Urothelium cell line (cell line): ENCODE data around the gene RUSF1.
"Not testable (repeated sequence)": the region's sequence is repeated elsewhere in the genome, so short reads cannot be mapped to it uniquely, and the experiment has no call there.

Experiments
- DNase-seq: peaks from one replicate; pipeline ENCODE4 v3.0.0; 2011; ENCODE audit warnings: low spot score, mixed read lengths
- FAIRE-seq: peaks from 2 replicates; lab custom pipeline; 2011; peaks lifted over from hg19 to GRCh38; lab: Jason Lieb, UNC

RUSF1 gene

DNA sequence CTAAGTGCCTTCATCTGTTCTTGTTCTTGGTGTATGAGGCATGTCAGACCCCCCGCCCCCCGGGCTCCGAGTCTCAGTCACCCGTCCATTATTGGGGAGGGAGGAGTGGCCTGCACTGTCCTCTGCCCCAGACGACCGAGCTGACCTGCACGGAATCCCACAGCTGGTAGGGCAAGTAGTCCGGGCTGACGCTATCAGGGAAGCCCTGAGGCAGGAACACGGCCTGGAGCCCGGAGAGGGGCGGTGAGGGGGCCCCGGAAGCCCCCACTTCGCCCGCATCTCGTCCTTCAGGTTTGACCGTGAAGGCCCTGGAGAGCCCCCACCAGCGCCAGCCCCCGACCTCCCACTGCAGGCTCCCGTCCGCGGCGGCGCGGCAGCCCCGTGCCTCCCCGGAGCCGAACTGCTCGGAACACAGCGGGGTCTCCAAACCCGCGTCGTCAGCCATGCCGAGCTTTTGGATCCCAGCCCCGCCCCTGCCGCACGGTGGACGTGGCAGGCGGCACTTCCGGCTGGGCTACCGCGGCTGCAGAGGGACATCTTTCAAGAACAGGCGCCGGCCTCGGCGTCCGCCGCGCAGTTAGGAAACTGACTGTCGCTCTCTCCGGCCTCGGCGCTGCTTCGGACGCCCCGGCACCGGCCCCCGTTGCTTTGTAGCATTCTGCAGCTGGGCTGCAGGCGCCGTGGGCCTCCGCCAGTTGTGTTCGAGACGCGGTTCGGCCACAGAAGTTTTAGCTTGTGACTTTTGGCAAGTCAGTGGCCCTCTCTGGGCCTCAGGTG, at the start of gene RUSF1:
TSS of gene RUSF1 (minus strand) at position 463 of the 777 bp plus-strand sequence. CDS start at position 445, 18 bp downstream.
- FAIRE-seq: peak; percentile 63
- peak; percentile 85 for DNase-seq

GRCh38 chr16:31542763-31543162, 34.6 kb upstream of the RUSF1 start:
- FAIRE-seq (no peak), DNase-seq (no peak)

DNA sequence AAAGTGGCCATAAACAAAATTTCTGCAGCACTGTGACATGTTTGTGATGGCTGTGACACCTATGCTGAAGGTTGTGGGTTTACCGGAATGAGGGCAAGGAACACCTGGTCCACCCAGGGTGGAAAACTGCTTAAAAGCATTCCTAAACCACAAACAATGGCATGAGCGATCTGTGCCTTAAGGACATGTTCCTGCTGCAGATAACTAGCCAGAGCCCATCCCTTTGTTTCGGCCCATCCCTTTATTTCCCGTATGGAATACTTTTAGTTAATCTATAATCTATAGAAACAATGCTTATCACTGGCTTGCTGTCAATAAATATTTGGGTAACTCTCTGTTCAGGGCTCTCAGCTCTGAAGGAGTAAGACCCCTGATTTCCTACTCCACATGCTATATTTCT, 31.6 kb upstream of the RUSF1 start:
- FAIRE-seq, DNase-seq: not testable (repeated sequence)

DNA sequence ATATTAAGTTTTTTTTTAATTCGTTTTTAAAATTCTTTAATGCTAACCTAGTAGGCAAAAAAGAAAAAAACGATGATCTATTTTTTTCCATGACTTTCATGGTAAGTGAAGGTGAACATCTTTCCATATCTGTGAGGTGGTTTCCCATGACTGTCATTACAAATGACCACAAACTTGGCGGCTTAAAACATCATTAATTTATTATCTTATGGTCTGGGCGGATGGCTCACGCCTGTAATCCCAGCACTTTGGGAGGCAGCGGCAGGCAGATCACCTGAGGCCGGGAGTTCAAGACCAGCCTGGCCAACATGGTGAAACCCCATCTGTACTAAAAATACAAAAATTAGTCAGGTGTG, 30.0 kb upstream of the RUSF1 start:
- DNase-seq, FAIRE-seq: not testable (repeated sequence)

GRCh38 chr16:31537362-31538242, 29.4 kb upstream of the RUSF1 start:
- DNase-seq (no peak), FAIRE-seq (no peak)

GRCh38 chr16:31536804-31537361, 28.7 kb upstream of the RUSF1 start:
- no peak for DNase-seq
- FAIRE-seq: no peak

GRCh38 chr16:31535737-31536136, 27.5 kb upstream of the RUSF1 start:
- DNase-seq (no peak), FAIRE-seq (no peak)

- FAIRE-seq: no peak
- no peak for DNase-seq
Measured at GRCh38 chr16:31532896-31533295, 24.7 kb upstream of the RUSF1 start.

- DNase-seq (no peak), FAIRE-seq (no peak)
Measured at GRCh38 chr16:31532120-31532519, 23.9 kb upstream of the RUSF1 start.

GRCh38 chr16:31531096-31531495, 22.9 kb upstream of the RUSF1 start:
- DNase-seq: no peak
- FAIRE-seq: no peak

GRCh38 chr16:31530405-31530804, 22.2 kb upstream of the RUSF1 start:
- FAIRE-seq (no peak), DNase-seq (no peak)

DNA sequence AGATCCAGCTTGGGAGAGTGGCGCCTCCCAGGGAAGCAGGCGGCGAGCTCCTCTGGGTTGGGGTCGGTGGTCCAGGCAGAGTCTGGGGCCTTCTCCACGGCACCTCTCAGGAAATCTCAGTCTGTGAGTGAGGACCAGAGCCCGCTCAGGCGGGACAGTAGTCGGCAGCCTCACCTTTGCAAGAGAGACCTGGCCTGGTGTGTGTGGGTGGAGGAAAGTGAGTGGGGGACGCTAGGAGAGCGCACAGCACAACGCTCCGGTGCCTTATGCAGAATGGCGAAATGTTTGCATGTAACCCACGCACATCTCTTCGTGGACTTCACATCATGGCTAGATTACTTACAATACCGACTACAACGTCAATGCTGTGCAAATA, 21.7 kb upstream of the RUSF1 start:
- no peak for FAIRE-seq

DNA sequence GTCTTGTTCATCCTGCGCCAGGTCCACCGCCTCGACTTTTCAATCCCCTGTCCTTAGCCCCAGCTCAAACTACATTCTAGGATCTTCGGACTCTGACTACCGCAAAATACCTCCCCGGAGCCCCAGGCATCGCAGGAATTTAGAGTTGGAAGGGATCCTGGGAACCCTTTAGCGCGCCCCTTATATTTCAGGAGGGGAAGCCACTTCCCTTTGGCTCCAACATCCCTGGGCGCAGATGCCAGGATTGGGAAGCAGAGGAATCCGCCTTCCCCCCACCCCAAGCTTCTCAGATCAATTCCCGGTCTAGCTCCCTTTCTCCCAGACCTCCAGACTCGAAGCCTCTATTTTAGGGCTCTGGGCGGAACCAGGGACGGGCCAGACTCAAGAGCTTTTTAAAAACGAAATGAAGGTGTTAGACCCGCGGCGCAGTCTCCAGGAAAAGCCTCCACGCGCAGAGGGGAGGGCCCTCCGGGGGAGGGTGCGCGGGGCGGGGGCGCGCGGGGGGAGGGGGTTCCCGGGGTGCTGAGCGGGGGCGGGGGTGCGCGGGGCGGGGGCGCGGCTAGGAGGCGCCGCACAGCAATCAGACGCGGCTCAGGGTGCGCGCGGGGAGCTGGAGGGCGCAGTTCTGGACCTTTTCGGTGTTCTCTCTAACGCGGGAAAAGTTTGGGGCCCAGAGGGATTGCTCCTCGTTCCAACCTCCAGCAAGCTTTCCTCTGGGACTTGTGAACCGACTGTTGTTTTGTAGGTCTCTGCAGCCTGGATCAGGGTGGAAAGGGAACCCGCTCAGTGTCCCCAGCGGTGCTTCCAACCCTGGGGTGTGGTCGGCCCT, 21.1 kb upstream of the RUSF1 start:
- FAIRE-seq (no peak), DNase-seq (peak; percentile 30)

More for the DNA sequence above, 21.7 kb upstream of the RUSF1 start:
- no peak for DNase-seq

DNA sequence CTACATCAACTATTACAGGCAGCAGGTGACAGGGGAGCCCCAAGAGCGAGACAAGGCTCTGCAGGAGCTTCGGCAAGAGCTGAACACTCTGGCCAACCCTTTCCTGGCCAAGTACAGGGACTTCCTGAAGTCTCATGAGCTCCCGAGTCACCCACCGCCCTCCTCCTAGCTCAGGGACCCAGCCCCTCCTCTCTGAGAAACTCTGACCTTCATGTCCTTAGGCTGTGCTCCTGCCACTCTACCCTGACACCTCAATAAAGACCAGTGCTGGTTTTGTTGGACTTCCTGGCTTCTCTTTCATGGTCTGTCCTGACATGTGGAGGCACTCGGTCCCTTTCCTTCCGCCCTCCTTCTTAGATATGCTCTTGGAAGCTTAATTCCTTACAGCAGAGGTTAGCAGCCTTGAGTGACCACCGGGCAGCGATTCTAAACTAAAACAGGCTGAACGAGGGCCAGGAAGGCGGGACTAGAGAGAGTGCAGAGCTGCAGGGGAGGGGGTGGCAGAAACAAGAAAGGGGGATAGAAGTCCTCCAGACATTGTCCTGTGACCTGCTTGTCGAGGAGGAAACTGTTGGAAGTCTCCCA, 20.4 kb upstream of the RUSF1 start:
- no peak for DNase-seq
- no peak for FAIRE-seq

DNA sequence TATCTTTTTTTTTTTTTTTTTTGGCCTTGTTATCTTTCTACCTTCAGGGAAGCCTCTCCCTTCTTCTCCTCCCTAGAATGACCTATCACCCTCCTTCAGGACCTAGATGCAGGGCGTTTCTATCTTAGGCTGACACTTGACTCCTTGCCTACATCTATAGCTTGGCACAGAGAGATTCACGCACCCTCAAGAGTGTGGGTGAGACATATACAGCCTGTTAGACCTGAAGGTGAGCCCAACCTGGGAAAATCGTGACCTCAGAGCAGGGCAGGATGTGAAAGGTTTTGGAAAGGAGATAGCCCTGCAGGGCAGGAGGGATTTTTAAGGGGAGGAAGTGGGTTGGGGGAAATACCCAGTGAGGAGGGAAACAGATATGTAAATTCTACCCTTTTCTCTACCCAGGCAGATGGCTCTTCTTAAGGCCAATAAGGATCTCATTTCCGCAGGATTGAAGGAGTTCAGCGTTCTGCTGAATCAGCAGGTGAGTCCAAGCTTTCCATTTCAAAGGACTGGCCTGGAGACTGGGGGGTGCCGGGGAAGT, 19.6 kb upstream of the RUSF1 start, which contains the start of gene AHSP:
TSS of gene AHSP (plus strand) at position 167 of the 541 bp plus-strand sequence. CDS start at position 407, 240 bp downstream.
- no peak for FAIRE-seq
- DNase-seq: no peak

DNA sequence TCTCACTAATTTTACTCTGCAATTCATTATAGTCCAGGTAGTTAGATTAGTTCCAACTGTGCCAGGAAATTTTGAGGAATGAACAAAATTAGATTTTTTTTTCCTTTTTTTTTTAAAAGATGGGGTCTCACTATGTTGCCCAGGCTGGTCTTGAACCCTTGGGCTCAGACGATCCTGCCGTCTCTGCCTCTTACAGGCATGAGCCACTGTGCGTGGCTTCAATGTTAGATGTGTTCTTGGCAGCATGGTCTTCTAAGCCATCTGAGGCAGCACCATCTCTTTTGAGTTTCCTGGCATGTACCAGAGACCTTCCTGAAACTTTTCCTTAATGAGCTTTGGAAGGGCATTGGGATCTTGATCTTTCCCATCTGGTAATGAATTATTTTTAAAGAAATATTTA, 16.9 kb upstream of the RUSF1 start:
- FAIRE-seq: no peak

GRCh38 chr16:31523768-31524167, 15.6 kb upstream of the RUSF1 start:
- DNase-seq, FAIRE-seq: not testable (repeated sequence)

More for the DNA sequence above, 16.9 kb upstream of the RUSF1 start:
- DNase-seq: no peak

- FAIRE-seq: no peak
Measured at GRCh38 chr16:31522071-31522470, 13.9 kb upstream of the RUSF1 start.

GRCh38 chr16:31521368-31521767, 13.2 kb upstream of the RUSF1 start:
- FAIRE-seq: no peak
- no peak for DNase-seq

More at GRCh38 chr16:31522071-31522470, 13.9 kb upstream of the RUSF1 start:
- DNase-seq: no peak
